T-helper 2 cell treated with Interferon-gamma antibody and Interleukin-4, amounts not matched to agents 100 ng/mL and 5 ng/mL, for 36 hours (primary cell): Measurements from ENCODE around the gene IFNL1. TPM values are rescaled to one million over a fixed set of nuclear protein-coding genes. Genes with fewer than 3 reads are reported as not detected.
"Not testable (repeated sequence)": the region's sequence is repeated elsewhere in the genome, so short reads cannot be mapped to it uniquely, and the experiment has no call there.

ENCODE experiments used
- intact Hi-C: fragments of 100-400 bp; cut with micrococcal nuclease; formaldehyde crosslinking; loops from one replicate; pipeline ENCODE4 v1.15.1; 2023
- total RNA-seq: library from RNA; stranded (reverse); gene quantifications from 2 replicates; pipeline ENCODE4 v1.2.3, GENCODE V29; 2022

Gene IFNL1
- total RNA-seq, 1 donor from 2014 or later = 0.25 TPM

DNA sequence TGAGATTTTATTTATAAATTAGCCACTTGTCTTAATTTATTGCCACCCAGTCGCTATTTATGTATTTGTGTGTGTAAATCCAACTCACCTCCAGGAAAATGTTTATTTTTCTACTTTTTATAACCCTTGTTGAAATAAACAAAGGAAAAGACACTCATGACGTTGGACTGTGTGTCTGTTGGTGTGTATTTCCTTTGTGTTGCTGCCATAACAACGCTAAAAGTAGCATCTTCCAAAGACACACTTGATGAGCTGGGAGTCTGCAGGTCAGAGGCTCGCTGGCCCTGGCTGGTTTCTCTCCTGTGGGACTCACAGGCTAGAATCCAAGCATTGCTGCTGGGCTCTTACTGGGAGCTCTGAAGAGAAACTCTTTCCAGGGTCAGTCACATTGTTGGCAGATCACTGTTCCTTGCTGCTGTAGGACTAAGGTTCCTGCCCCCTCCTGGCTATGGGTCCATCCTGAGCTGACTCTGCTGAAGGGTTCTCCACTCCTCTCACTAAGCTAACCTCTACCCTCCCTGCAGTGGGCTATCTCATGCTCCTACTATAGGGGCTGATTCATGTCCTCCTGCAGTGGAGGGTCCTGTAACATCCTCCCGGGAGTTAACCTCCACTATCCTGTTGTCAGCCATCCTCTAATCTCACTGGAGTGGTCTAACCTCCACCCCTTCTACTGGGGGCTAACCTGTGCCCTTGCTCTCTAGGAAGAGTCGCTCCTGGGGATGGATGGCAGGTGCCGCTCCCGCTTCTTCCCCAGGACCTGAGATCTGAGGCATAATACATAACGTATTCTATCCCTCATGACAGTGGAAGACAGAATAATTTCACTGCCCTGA lies 26.0 kb upstream of the IFNL1 start:
- intact Hi-C loops = no loop called here

DNA sequence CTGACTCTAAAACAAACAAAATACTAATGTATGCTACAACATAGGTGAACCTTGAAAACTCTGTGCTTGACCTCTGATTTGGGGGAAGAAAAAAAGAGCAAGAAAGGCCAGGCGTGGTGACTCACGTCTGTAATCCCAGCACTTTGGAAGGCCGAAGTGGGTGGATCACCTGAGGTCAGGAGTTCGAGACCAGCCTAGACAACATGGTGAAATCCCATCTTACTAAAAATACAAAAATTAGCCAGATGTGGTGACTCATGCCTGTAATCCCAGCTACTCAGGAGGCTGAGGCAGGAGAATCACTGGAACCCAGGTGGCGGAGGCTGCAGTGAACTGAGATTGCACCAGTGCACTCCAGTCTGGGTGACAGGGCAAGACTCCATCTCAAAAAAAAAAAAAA lies 22.3 kb upstream of the IFNL1 start:
- intact Hi-C loops = not testable (repeated sequence)

DNA sequence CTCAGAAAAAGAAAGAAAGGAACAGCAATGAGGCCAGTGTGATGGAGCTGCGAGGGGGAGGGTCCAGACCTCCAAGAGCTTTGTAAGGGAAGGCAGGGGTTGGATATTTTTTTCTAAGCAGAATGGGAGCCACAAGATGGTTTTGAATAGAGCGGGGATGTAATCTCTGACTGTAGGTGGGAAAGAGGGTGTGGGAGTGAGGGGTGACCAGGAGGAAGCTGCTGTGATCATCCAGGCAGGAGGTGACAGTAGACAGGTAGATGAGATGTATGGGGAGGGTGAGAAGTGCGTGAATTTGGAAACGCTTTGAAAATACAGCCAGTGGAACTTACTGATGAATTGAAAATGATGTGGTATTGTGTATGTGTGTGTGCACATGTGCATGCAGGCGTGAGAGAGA lies 20.6 kb upstream of the IFNL1 start:
- intact Hi-C loops = no loop called here

DNA sequence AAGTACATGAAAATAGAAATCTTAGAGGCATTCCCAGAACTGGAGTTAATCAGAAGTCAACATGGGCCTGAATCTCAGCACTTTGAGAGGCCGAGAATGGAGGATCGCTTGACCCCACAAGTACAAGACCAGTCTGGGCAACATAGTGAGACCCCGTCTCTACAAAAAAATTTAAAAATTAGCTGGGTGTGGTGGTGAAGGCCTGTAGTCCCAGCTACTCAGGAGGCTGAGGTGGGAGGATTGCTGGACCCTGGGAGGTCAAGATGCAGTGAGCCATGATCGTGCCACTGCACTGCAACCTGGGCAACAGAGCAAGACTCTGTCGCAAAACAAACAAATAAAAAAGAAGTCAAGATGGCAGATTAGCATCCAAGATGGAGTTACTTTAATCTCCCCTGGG lies 19.5 kb upstream of the IFNL1 start:
- intact Hi-C loops = no loop called here

DNA sequence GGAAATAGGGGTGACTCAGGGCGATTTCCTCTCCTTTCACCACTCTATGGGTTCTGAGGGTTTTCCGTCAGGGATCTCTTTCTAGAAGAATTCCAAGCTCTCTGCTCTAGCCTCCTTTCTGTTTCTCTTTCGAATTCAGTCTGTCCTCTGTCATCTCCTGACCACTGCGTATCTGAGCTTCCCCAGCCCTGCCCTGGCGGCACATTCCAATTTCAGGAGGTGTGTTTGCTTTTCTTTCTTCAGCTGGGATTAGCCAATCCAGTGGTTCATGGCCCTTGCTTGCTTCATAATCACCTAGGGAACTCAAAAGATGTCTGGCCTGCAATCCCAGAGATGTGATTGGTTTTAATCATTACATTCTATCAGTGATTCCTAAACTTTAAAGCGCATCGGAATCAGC lies 18.6 kb upstream of the IFNL1 start:
- intact Hi-C loops = no loop called here

DNA sequence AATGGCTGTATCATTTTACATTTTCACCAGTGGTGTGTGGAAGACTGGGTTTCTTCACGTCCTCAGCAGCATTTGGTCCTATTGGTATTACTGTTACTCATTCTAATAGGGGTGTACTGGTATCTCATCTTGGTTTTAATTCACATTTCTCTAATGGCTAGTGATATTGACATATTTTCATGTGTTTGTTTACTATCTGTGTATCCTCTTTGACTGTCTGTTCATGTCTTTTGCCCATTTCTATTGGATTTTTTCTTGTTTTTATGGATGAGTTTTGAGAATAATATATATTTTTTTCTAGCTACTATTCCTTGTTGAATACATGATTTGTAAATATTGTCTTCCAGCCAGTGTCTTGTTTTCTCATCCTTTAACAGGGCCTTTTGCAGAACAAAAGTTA lies 14.2 kb upstream of the IFNL1 start:
- intact Hi-C loops = no loop called here

DNA sequence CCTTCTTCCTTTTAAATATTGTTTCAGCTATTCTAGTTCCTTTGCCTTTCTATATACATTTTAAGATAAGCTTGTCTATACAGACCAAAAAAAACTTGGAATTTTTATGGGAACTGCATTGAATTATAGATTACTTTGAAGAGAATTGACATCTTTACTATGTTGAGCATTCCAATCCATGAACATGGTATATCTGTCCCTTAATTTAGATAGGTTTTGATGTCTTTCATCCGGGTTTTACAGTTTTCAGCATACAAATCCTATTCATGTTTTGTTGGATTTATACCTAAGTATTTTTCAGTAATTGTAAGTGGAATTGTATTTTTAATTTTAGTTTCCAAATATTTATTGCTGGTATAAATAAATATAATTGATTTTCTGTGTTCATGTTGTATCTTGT lies 12.2 kb upstream of the IFNL1 start:
- intact Hi-C loops = no loop called here

DNA sequence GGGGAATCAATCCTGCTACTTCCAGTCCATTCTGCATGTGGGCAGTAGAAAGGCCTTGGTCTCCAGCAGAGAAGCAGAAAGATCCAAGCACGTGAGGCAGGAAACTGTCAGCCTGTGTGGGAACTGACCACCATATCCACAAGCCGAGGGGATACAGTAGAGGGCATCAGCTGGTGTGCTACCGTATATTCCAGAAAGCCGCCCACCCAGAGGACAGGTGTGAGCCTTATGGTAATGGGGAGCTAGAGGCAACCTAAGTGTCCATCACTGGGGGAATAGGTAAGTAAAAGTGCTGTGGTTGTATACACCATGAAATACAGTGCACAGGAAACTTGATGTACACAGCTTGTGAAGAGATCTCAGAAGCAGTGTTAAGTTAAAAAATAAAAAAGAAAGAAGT lies 2.8 kb upstream of the IFNL1 start:
- intact Hi-C loops = no loop called here

DNA sequence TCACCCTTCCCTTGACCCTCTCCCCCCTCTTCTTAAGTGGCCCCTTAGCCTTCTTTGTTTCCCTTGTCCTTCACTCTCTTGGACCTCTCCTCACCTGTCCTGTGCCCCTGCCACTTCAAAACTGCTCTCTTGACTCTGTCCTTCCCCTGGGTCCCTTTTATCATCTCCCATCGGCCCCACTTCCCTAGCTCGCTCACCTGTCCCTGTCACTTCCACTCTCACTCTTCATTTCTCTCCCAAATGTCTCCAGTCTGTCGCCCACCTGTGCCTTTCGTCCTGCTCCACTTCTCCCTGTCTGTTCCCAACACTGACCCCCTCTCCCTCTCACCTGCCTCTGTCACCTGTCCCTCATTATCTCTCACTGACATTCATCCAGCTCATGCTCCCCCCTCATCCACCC lies 699 bp downstream of the IFNL1 start:
- intact Hi-C loops = no loop called here

DNA sequence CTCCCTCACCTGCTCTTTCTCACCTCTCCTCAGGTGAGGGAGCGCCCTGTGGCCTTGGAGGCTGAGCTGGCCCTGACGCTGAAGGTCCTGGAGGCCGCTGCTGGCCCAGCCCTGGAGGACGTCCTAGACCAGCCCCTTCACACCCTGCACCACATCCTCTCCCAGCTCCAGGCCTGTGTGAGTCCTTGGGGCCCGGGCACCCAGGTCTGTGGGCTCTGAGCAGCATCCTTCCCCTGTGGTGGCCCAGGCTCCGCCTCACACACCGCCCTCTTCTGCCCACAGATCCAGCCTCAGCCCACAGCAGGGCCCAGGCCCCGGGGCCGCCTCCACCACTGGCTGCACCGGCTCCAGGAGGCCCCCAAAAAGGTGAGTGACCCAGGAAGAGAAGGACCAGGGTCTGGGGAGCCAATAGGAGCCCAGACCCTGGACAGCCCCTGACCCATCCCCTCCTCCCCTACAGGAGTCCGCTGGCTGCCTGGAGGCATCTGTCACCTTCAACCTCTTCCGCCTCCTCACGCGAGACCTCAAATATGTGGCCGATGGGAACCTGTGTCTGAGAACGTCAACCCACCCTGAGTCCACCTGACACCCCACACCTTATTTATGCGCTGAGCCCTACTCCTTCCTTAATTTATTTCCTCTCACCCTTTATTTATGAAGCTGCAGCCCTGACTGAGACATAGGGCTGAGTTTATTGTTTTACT lies 1.9 kb downstream of the IFNL1 start:
- intact Hi-C loops = loop anchor here (2.0 kb wide), 1 partner anchor 23 kb away; the partner anchor contains the start of gene LRFN1

DNA sequence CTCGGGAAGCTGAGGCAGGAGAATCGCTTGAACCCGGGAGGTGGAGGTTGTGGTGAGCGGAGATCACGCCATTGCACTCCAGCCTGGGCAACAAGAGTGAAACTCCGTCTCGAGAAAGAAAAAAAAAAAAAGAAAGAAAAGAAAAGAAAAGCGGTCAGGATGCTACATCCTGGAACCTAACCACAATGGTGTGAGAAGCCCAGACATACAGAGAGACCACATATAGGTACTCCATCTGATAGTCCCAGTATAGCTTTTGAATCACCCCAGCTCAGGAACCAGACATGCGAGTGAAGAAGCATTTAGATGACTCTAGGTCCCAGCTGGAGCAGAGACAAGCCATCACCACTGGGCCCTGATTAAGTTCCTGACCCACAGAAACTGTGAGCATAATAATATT lies 3.2 kb downstream of the IFNL1 start:
- intact Hi-C loops = loop anchor here (2.0 kb wide), 1 partner anchor 21 kb away; the partner anchor contains the start of gene LRFN1

DNA sequence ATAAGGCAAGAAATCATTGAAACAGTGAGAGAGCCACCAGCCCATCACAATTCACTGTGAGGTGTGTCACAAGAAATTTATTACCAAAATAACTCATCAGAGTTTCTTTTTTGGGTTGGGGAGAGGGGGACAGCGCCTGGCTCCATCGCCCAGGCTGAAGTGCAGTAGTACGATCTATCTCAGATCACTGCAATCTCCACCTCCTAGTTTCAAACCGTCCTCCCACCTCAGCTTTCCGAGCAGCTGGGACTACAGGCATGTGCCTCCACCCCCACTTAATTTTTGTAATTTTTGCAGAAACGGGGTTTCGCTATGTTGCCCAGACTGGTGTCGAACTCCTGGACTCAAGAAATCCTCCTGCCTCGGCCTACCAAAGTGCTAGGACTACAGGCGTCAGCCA lies 3.6 kb downstream of the IFNL1 start:
- intact Hi-C loops = loop anchor here (2.0 kb wide), 1 partner anchor 21 kb away; the partner anchor contains the start of gene LRFN1

DNA sequence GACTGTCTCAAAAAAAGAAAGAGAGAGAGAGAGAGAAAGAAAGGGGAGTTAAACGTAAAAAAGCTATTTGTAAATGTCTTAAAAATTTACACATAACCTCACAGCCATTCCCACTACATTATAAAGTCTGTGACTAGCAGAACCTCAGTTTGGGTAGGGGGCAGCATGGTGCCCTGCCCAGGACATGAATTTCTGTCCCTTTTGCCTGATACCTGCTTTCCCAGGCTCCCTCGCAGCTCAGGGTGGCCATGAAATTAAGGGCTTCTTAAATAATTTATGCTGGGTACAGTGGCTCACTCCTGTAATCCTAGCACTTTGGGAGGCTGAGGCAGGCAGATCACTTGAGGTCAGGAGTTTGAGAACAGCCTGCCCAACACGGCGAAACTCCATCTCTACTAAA lies 4.8 kb downstream of the IFNL1 start:
- intact Hi-C loops = no loop called here

DNA sequence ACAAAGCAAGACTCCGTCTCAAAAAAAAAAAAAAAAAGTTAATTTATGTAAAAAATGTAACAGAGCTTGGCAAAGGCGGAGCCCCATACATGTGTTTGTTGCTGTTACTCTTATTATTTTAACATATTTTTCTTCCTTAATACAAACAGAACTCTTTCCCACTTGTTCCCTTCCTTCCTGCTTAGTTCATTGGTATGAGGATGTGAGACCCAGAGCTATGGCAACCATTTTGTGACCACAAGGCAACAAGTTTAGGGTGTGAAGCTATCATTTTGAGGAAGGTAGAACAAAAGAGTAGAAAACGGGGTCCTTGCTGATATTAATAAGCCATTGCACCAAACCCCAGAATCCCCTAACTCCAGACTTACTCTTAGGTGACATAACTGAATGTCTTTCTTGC lies 5.4 kb downstream of the IFNL1 start:
- intact Hi-C loops = no loop called here

DNA sequence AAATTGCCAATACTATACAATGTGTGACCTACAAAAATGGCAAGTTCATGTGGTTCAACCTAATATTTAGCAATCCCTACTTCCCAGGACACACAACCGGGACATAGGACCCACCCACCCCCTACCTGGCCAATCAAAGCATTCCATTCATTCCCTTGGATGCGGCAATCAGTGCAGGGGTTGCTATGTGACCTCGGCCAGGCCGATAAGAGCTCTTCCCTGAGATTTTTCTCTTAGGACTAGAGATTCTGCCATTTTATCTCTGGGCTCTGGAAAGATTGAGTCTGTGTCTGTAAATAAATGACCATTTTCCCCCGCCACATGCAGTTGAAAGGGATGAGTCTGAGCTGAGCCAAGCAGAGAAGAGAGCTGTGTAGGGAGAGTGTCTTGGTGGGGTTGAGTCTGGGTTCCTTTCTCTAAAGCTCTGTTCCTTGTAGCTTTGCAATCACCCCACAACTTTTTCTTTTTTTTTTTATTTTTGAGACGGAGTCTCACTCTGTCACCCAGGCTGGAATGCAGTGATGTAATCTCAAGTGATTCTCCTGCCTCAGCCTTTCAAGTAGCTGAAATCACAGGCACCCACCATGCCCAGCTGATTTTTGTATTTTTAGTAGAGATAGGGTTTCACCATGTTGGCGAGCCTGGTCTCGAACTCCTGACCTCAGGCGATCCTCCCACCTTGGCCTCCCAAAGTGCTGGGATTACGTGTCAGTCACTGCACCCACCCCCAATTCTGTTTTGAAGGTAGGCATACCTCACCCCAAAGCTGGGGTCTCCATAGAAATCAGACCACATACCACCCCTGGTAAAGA lies 7.4 kb downstream of the IFNL1 start:
- intact Hi-C loops = no loop called here

DNA sequence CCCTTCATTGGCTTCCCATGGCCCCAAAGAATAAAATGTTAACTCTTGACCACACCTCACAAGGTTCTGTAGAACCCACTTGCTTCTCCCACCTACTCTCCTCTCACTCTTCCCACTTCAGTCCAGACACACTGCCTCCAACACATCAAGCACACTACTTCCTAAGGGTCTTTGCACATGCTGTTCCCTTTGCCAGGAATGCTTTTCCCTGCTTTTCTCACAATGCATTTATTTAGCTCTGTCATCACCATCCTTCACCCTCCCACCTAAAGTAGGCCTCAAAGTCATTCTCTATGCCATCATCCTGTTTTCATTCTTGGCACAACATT lies 7.9 kb downstream of the IFNL1 start:
- intact Hi-C loops = no loop called here

DNA sequence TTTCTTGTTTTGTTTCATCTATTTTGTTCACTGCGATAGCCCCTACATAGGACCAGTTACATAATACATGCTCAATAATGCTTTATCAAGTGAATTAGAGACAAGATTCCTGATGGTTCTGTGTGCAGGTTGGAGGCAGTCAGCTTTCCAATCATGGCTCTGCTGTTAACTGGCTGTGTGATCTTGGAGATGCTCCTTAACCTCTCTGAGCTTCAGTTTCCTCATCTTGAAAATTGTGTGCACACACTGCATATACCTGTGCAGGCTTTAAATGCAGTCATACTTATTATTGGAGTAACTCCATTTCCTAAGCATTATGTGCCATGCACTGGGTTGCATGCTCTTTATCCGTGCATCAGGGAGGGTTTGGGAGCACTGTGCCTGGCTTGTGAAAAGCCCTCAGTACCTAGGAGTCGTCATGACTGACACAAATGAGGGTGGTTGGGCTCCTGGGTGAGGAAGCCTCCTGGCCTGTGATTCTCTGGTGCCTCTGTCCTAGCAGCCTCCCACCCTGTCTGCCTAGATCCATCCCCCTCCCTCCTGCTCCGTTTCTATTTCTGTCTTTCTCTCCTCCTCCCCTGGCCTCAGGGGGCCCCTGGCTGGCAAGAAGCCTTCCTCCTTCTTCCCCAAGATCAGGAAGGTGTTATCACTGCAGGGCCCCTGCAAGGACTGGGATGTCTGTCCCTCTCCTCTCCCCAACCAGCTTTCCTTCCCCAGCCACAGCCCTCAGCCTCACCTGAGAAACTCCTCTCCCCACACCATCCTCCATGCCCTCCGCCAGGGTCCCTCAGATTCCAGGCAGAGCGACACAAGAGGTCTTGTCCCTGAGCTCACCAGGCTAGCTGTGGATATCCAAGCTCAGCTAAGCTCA lies 8.7 kb downstream of the IFNL1 start:
- intact Hi-C loops = no loop called here

DNA sequence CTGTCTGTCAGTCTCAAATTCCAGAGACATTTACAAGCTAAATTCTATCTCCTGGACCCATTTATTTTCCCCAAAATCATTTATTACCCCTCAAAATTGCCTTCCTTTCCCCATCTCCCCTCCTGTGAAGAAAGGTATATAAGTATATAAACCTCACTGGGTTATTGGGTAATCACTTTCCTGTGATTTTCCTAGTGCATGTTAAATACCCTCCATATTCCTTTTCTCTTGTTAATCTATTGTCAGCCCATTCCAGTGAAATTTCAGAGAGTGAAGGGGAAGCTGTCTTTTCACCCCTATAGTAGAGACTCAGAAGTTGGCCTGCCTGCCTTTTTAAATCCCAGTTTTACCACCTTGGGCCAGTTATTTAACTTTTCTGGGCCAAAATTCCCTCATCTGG lies 9.9 kb downstream of the IFNL1 start:
- intact Hi-C loops = no loop called here

DNA sequence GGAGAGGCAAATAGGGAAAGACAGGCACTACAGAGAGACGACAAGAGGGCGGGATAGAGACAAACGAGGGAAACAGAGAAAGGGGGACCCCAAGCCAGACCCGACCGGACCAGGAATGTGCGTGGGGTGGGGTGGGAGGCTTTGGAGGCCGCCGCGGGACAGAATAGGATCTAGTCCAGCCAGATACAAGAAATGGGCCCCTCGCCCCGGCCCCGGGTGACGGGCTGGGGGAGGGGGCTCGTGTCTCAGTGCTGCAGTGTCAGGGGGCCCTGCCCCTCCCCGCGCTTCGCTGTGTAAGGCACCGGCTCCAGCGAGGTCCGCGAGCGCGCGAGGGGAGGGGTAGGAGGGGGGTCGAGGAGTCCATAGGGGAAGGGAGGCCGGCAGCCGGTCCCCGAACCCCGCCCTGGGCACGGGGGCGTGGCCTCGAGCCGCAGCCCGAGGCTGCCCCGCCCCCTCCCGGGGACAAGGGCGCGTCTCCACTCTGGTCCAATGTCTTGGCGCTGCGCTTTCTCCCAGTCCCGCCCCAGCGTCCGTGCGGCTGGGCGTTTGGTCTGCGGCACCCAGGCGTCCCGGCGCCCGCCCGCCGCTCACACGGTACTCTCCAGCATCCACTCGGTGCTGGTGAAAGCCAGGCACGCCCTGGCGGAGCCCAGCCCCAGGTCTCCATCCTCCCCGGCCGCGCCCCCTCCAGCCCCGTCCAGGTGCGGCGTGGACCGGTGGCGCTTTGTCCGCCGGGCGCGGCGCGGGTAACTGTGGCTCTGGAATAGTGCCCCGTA lies 11.0 kb downstream of the IFNL1 start:
- intact Hi-C loops = no loop called here

DNA sequence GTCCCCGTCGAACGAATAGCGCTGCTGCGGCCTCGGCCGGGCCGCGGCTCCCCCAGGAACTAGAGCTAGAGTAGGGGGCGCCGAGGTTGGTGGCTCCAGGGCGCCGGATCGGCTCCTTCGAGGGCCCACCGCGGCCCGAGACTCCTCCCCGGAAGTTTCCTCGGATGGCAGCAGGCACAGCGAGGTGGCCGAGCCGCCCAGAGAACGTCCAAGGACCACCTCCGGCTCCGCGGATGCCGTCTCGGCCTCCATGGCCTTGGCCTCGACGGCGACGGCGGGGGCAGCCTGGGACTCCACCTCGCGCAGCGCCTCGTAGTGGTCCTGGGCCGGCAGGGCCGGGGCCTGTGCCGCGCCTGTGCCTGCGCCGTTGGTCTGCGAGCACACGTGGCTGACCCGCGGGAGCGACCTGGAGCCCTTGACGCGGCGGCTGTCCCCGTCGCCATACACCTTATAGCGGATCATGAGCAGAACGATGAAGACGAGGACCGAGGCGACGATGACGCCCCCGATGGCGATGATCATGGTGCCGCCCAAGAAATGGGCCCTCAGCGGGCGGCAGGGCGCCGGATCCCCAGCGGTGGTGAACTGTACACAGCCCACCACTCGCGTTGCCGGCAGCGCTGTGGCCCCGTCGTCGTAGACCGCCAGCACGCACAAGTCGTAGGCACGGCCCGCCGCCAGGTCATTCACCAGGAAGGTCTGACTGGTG lies 11.8 kb downstream of the IFNL1 start:
- intact Hi-C loops = no loop called here
